RWPE2 (cell line): ENCODE data around the gene SLC13A1.
A peak's percentile ranks its signal among the peaks of the same experiment; 100 is the strongest.

Experiments
- ATAC-seq: fragments of 200-7000 bp; cut with Tn5 transposase; 3 replicates; pipeline ENCODE4 v1.9.1; 2021; ENCODE audit warnings: low read depth
- DNase-seq: peaks from one replicate; pipeline ENCODE4 v3.0.0-alpha.2; 2020; ENCODE audit warnings: low spot score
- H3K27ac ChIP-seq: fragments of 450-650 bp; 2 replicates; pipeline ENCODE4 v1.5.1; 2017; ENCODE audit warnings: mild to moderate bottlenecking; ENCODE audit not compliant: poor library complexity, severe bottlenecking
- H3K27me3 ChIP-seq: fragments of 250-450 bp; sonication (Bioruptor Pico); 2 replicates; pipeline ENCODE4 v1.5.1; 2021; ENCODE audit warnings: mild to moderate bottlenecking, moderate library complexity; ENCODE audit not compliant: insufficient read depth, poor library complexity, severe bottlenecking
- H3K36me3 ChIP-seq: fragments of 250-450 bp; sonication (Bioruptor Pico); 2 replicates; pipeline ENCODE4 v1.5.1; 2020; ENCODE audit warnings: low read depth, mild to moderate bottlenecking, moderate library complexity
- H3K4me1 ChIP-seq: fragments of 250-450 bp; sonication (Bioruptor Pico); 2 replicates; pipeline ENCODE4 v1.5.1; 2021; ENCODE audit warnings: mild to moderate bottlenecking, moderate library complexity; ENCODE audit not compliant: insufficient read depth, poor library complexity, severe bottlenecking
- H3K4me3 ChIP-seq: fragments of 250-450 bp; sonication (Bioruptor Pico); 2 replicates; pipeline ENCODE4 v1.5.1; 2021; ENCODE audit warnings: mild to moderate bottlenecking, moderate library complexity; ENCODE audit not compliant: severe bottlenecking
- H3K9me3 ChIP-seq: fragments of 250-450 bp; sonication (Bioruptor Pico); 2 replicates; pipeline ENCODE4 v1.5.1; 2021; ENCODE audit warnings: mild to moderate bottlenecking, moderate library complexity; ENCODE audit not compliant: severe bottlenecking
- TF ChIP-seq, protein P1 (sequence below): fragments of 450-650 bp; IDR thresholded peaks from one replicate; pipeline ENCODE4 v1.5.1; 2017; ENCODE audit warnings: mild to moderate bottlenecking, moderate library complexity; ENCODE audit not compliant: poor library complexity, severe bottlenecking

SLC13A1 gene

DNA sequence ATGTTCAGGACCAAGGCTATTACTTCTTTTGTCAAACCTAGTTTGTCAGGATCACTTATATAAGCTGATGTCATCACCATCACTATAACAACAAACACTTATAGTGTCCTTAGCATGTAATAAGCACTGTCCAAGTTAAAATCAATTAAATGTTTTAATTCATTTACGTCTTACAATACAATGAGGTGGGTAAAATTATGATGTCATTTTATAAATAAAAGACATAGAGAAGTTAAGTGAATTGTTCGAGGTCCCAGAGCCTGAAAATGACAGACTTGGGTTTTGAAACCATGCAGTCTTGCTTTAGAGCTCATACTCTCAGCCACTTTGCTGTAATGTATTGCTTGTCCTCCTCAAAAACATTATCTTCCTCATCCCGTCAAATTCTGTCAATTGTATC, 48.3 kb downstream of the SLC13A1 start:
- no peak for ATAC-seq
- TF ChIP-seq, protein P1, sequence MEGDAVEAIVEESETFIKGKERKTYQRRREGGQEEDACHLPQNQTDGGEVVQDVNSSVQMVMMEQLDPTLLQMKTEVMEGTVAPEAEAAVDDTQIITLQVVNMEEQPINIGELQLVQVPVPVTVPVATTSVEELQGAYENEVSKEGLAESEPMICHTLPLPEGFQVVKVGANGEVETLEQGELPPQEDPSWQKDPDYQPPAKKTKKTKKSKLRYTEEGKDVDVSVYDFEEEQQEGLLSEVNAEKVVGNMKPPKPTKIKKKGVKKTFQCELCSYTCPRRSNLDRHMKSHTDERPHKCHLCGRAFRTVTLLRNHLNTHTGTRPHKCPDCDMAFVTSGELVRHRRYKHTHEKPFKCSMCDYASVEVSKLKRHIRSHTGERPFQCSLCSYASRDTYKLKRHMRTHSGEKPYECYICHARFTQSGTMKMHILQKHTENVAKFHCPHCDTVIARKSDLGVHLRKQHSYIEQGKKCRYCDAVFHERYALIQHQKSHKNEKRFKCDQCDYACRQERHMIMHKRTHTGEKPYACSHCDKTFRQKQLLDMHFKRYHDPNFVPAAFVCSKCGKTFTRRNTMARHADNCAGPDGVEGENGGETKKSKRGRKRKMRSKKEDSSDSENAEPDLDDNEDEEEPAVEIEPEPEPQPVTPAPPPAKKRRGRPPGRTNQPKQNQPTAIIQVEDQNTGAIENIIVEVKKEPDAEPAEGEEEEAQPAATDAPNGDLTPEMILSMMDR, result no peak
- Histone ChIP-seq H3K27ac (no peak overlapping the region), H3K36me3 (no peaks in the 10 kb centered on the region), H3K4me3 (no peak overlapping the region), H3K4me1 (no peaks in the 10 kb centered on the region), H3K27me3 (no peaks in the 10 kb centered on the region), H3K9me3 (no peaks in the 10 kb centered on the region)
- DNase-seq, result no peak

DNA sequence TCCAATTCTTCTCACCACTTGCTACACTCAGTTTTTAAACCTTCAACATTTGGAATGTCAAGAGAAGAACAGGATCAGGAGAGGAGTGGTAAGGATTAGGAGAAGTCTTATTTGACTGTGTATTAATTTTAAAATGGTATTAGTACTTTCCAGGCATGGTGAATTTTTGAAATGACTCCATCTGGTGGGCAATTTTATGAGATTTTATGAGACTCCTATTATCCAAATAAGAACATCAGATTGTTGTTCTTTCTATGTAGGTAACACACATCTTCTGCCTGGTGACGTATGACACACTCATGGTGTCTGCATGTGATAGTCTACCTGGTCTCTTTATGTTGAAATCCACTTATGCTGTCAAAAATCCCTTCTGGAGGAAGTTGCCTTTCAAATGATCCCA, 51.0 kb downstream of the SLC13A1 start:
- Histone ChIP-seq H3K4me1 (no peaks in the 10 kb centered on the region), H3K9me3 (no peaks in the 10 kb centered on the region), H3K4me3 (no peak overlapping the region), H3K27ac (no peak overlapping the region), H3K27me3 (no peaks in the 10 kb centered on the region), H3K36me3 (no peaks in the 10 kb centered on the region)
- TF ChIP-seq, protein P1, result peak; percentile 14
- no peak for ATAC-seq
- no peak for DNase-seq

DNA sequence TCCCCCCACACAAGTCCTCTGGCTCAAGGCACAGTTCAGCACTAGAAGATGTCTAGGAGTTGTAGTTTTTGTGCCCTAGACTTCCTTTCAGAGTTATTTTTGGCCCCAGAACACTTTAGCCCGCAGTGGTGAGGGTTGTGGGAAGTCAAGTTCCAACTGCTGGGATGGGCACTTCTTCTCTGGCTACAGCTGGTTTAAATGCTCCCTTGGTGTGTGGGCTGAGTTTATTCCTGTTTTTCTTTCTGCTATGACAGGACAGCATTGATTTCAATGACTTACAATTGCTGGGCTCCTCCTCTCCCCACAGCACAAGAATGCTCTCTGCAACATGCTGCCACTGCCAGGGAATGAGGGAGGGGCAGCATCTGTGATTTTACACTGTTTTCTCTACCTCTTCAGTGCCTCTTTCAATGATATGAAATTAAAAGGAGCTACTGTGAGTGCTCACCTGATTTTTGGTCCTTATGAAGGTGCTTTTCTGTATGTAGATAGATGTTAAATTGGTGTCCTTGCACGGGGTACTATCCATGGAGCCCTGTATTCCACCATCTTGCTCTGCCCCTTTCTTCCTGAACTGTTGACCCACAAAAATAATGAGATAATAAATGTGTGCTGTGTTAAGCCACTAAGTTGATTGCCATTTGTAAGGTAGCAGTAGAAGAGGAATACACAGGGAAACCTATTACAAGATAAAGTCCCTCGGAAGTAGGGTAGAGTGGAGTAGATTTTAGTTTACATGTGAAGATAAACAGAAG, 56.3 kb downstream of the SLC13A1 start:
- H3K27me3 ChIP-seq, result no peaks in the 10 kb centered on the region
- TF ChIP-seq, protein P1, result no peak
- H3K9me3 ChIP-seq, result no peaks in the 10 kb centered on the region
- ATAC-seq, result no peak
- no peak for DNase-seq
- H3K4me1 ChIP-seq, result no peaks in the 10 kb centered on the region
- no peaks in the 10 kb centered on the region for H3K36me3 ChIP-seq
- H3K27ac ChIP-seq, result no peak overlapping the region
- H3K4me3 ChIP-seq, result no peak overlapping the region

DNA sequence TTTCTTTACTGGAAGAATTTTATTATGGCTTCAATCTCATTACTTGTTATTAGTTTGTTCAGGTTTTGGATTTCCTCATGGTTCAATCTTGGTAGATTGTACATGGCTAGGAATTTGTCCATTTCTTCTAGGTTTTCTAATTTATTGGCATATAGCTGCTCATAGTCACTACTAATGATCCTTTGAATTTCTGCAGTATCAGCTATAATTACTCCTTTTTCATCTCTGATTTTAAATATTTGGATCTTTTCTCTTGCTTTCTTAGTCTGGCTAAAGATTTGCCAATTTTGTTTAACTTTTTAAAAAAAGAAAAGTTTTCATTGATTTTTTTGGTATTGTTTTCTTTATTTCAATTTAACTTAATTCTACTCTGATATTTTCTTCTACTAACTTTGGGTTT, 59.2 kb downstream of the SLC13A1 start:
- H3K4me1 ChIP-seq, result no peaks in the 10 kb centered on the region
- no peak overlapping the region for H3K27ac ChIP-seq
- no peaks in the 10 kb centered on the region for H3K27me3 ChIP-seq
- no peak for DNase-seq
- no peak for ATAC-seq
- TF ChIP-seq, protein P1, result no peak
- H3K4me3 ChIP-seq, result no peak overlapping the region
- no peaks in the 10 kb centered on the region for H3K36me3 ChIP-seq
- no peaks in the 10 kb centered on the region for H3K9me3 ChIP-seq

DNA sequence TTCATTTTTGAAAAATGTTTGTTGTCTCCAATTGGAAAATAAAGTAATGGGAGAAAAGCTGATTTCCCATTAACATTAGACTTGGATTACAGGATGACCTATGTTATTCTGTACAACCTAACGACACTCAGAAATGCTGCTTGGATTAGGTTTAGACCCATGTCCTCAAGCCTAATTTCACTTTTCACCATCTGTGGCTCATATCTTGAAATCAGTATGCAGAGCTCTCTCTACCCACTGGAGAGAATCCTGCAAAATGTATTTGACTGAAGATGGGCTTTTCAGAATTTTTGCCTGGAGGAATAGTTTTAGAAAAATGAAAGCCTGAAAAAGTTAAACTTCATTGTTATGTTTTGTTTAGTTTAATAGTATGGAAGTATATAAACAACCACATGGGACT, 63.8 kb downstream of the SLC13A1 start:
- Histone ChIP-seq H3K27me3 (no peaks in the 10 kb centered on the region), H3K4me1 (no peaks in the 10 kb centered on the region), H3K27ac (no peak overlapping the region), H3K36me3 (no peaks in the 10 kb centered on the region), H3K9me3 (no peaks in the 10 kb centered on the region), H3K4me3 (no peak overlapping the region)
- TF ChIP-seq, protein P1, result no peak
- DNase-seq (no peak), ATAC-seq (no peak)
